HG03175 (cell line): ENCODE measurements around the gene SND1.

Experiments used
- ATAC-seq: cut with Tn5 transposase; IDR thresholded peaks from one replicate; pipeline ENCODE4 v1.9.1; 2021; ENCODE audit warnings: mild to moderate bottlenecking, moderate library complexity; ENCODE audit not compliant: unreplicated experiment

Gene SND1

DNA sequence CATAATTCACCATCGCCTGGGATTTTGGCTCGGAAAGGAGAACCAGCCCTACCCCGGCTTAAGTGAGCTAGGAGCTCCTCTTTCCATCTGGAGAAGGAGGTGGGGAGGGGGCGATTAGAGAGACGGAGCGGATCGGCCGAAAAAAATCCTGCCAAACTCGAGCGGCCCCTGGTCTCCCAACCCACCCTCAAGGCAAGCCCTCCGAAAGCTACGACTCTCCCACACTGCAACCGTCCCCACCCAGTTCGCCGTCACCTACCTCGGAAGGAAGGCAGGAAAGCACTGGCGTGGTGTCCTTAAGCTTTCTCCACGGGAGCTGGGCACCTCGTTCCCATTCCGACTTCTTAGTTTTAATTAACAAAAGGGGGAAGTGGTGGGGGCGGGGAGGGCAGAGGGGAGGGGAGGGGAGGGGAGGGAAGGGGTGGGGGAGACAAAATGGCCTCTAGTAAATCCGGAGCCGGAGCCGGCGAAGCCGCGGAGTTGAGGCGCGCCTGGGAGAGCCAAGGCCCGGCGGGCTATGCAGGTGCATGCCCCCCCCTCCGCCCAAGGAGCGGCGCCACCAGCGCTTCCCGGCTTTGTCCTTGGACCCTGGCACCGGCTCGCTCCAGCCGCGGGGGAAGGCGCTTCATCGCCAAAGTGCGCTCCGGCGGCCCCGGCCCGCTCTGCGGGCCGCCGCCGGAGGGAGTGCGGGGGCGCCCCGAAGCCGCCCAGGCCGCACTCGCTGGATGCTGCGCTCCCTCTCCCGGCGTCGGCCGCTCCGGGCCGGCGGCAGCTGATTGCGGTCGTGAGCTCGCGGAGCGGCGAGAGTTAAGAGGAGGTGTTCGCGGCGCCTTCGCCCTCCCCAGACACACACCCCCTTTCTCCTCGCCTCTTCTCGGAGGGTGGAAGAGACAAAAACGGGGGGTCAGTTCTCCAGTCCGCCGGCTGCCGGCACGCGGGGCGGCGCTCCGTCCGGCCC, 378.9 kb downstream of the SND1 start, which contains the start of gene LRRC4:
Gene LRRC4 (minus strand): TSS at position 784 of the 958 bp plus-strand sequence. CDS start 797 bp downstream, outside the sequence.
- peak; percentile 44 for ATAC-seq

GRCh38 chr7:128031901-128032604, 380.1 kb downstream of the SND1 start:
- peak; percentile 78 for ATAC-seq

DNA sequence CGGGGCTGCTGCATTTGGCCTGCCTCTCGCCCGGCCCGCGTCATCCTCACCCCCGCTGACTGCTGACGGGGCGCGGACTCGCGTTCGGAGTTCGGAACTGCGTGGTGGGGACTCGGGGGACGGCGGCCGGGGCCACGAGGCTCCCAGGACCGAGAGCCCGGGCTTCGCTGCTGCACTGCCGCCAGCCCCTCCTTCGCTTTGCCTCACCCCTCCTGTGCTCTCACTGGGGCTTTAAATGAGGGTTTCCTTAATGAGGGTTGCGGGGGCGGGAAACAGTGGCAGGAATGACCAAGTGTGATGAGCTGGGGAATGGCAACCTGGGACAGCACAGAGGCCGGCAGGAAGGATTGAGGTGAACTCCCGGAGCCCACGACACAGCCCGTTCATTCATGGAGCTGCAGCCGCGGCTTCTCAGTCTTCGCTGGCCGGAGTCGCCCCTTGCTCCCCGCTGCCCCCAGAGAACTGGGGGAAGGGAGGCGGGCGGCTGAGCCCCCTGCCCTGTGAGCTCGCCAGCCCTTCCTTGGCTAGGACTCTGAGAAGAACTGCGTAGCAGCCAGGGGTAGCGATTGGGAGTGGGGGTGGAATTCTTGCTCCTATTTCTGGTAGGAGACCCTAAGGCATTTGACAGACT, 380.7 kb downstream of the SND1 start:
- peak; percentile 9 for ATAC-seq

DNA sequence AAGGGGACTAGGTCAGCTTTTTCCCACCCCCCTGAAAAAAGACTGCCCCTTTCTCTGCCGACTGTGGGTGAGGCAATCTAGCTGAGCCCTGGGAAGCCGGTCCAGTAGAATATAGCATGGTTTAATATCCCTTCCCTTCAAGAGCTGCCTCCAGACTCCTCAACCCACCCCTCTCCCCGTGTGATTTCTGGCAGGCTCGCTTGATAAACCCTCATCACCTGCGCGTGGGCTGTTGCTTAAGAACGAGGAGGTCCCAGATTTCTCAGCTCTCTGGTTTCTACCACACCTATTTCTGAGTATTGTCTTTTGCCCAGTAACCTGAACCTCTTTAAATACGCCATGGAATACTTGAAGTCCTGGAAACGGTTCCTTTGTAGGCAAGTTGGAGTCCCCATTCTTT, 381.3 kb downstream of the SND1 start:
- ATAC-seq, result no peak

- ATAC-seq, result no peak
Observed at GRCh38 chr7:128034825-128035224, 382.8 kb downstream of the SND1 start.

- no peak for ATAC-seq
Observed at GRCh38 chr7:128035712-128036111, 383.7 kb downstream of the SND1 start.

- no peak for ATAC-seq
Observed at GRCh38 chr7:128036226-128036940, 384.4 kb downstream of the SND1 start.

- ATAC-seq, result no peak
Observed at GRCh38 chr7:128037081-128037480, 385.1 kb downstream of the SND1 start.

GRCh38 chr7:128037880-128038619, 386.1 kb downstream of the SND1 start:
- peak; percentile 38 for ATAC-seq

GRCh38 chr7:128039544-128039953, 387.6 kb downstream of the SND1 start:
- ATAC-seq, result no peak

- no peak for ATAC-seq
Observed at GRCh38 chr7:128040205-128040604, 388.2 kb downstream of the SND1 start.

DNA sequence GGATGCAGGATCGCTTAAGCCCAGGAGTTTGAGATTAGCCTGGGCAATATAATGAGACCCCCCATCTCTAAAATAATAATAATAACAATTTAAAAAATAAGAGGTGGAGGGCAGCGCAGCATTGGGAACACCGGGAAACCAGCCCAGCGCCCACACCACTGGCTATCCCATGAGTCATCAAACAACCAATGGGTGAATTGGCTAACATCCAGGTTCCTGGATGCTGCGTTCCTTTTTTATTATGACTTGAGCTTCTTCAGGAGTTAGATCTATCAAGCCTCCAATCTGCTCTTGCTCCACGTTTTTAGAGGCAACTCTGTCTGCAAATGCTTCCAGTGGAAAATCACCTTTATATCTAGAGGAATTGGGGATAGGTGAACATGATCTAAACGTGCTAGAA, 389.2 kb downstream of the SND1 start:
- no peak for ATAC-seq

GRCh38 chr7:128042012-128042411, 390.0 kb downstream of the SND1 start:
- no peak for ATAC-seq

DNA sequence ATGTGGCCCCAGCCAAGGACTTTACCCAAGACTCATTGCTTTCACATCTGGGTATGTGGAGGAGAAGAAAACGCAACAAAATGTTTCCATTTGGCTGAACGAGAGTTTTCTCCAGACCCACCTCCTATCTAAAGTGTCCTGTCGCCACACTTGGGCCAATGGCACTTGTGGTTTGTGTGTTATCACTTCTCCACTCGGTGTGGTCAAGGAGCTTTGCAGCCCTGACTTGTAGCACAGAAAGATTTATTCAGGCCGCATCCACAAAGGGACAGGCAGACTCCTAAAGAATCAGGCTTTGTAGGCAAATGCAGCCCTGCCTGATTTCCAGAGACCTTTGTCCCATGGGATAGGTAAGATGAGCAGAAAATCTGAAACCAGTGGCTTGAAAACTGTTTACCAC, 392.1 kb downstream of the SND1 start:
- ATAC-seq, result no peak

GRCh38 chr7:128045158-128045557, 393.2 kb downstream of the SND1 start:
- ATAC-seq, result no peak

DNA sequence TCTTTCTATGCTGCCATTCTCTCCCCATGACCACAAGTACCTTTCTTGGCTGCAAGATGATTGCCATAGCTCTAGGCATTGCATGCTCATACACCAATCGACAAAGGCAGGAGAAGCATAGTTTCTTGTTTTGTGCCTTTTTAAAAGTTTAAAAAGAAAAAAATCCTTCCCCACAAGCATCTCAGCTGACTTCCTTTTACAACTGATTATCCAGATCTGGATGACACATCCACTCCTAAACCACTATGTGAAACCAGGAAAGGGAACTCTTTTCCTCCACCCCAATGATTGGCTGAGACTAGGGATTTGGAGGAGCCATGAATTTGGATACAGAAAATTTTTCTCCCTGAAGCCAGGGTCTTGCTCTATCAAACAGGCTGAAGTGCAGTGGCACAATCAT, 393.8 kb downstream of the SND1 start:
- ATAC-seq, result no peak

DNA sequence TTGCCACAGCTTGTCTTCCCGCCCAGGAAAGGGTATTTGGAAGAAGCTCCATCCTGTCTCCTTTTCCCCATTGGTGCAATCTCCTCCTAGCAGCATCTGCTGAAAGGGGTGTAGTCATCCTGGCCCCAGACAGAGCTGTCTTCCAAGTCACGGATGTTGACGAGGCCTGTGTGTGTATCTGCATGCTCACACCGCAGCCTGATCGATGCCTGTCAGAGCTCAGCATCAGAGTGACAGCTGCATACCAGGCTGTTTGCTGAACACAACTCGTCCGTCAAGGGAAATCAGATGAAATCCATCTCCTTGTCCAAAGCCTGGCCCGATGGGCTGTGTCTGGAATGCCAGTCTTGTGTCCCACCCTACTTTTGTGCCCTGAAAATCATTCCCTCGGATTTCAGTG, 400.4 kb downstream of the SND1 start:
- ATAC-seq, result no peak

GRCh38 chr7:128053023-128053422, 401.0 kb downstream of the SND1 start:
- ATAC-seq, result no peak

GRCh38 chr7:128053991-128054390, 402.0 kb downstream of the SND1 start:
- no peak for ATAC-seq

GRCh38 chr7:128054511-128054910, 402.5 kb downstream of the SND1 start:
- no peak for ATAC-seq
